NCI-H2196 (cell line): ENCODE data around the gene HACD4.
"Not testable (repeated sequence)": the region's sequence is repeated elsewhere in the genome, so short reads cannot be mapped to it uniquely, and the experiment has no call there.

Source experiments
- DNase-seq: peaks from one replicate; lab custom pipeline; 2025; ENCODE audit not compliant: unreplicated experiment; lab: John Stamatoyannopoulos, UW

The HACD4 gene

GRCh38 chr9:20973246-20973947 lies 58.0 kb downstream of the HACD4 start:
- DNase-seq: not testable (repeated sequence)

- DNase-seq: no peak
Measured at GRCh38 chr9:20972684-20973083, 58.8 kb downstream of the HACD4 start.

GRCh38 chr9:20962536-20963225 lies 68.8 kb downstream of the HACD4 start:
- no peak for DNase-seq

GRCh38 chr9:20950707-20951106 lies 80.7 kb downstream of the HACD4 start:
- no peak for DNase-seq
